ENCODE data around the gene MAMLD1.

The MAMLD1 gene

GRCh38 chrX:150408007-150408406 is 44.9 kb downstream of the MAMLD1 start:
- no peak for DNase-seq

DNA sequence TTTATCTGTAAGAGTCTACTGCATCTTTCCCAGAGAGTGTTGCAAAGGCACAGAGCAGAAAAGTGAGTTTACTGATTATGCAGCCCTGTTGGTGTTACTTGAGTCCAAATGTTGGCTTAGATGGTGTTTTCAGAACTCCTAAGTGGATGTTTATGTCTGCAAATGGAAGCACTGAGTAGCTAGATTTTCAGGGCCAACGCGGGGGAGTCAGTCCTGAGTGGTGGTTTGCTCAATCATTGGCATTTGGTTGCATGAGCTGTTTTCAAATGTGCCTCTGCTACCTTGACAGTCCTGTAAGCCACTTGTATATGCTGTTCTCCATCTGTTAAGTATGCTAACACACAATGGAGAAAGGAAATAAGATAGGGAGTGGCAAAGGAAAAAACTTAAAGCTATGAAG is 45.4 kb downstream of the MAMLD1 start:
- DNase-seq: no peak

DNA sequence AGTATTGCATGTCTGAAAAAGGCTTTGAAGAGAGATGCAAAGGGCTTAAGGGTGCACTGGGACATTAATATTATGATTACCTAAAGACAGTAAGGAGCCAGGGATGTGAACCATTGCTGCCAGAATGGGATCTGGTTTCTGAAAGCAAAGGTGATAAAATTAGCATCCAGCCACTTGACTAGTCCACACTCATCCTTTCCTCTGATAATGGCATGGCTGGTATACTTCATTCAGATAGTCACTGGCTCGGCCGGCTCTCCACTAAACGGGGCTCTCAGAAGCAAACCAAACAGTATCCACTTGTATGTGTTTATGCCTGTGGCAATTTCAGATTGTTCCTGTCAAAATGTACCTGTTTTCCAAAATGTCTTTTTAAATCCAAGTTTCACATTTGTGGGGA is 46.4 kb downstream of the MAMLD1 start:
- DNase-seq: no peak

GRCh38 chrX:150409964-150410363 is 46.8 kb downstream of the MAMLD1 start:
- DNase-seq: no peak

DNA sequence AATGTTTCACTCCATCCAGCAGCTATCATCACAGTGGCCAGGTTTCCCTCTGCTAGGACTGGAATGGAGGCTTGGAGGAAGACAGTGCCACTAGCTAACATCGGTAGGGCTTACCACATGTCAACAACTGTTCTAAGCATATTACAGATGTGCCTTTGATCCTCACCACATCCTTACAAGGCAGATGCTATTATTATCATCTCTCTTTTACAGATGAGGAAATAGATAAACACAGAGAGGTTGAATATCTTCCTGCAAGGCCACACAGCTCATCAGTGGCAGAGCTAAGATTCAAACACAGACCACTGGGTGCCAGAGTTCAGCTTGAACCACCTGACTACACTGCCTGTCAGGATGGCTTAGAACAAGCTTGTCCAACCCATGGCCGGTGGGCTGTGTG is 47.4 kb downstream of the MAMLD1 start:
- no peak for DNase-seq

- no peak for DNase-seq
These were observed 48.5 kb downstream of the MAMLD1 start for GRCh38 chrX:150411656-150412055.

DNA sequence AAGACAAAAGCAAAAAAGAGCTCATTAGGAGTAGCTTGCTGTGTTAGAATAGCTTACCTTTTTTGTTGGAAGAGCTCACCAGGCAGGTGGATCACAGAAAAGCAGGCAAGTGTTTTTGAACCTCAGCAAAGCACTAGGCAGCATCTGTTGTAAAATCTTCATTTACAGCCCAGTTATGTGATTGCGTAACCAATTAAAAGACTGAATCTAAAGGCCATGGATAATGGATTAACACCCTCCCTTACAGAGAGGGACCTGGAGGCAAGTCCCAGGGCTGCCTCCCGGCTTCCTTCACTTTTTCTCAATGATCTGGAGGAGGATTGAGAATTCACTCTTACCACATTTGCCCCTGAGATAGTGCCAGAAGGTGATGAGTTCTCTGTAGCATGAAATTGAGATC is 51.1 kb downstream of the MAMLD1 start:
- peak; percentile 33 for DNase-seq

GRCh38 chrX:150416469-150416868 is 53.4 kb downstream of the MAMLD1 start:
- DNase-seq: no peak

DNA sequence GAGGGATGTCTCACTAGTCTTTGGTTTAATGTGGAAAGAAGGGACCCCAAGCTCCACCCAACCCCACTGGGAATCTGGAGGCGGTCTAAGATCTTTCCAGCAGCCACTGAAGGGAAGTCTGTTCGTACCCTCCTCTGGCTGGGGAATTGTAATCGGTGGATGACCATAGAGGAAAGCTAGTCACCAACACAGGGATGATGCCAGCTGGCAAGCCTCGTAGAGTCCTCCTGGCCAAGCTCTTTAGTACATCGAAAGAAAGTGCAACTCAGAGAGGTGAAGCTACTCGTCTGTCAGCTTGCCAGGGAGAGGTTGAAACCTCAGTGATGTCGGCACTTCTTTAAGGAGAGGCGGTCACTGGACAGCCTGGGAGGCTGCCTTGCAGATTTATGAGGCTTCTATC is 58.7 kb downstream of the MAMLD1 start:
- DNase-seq: no peak

- DNase-seq: peak; percentile 20
These were observed 66.5 kb downstream of the MAMLD1 start for GRCh38 chrX:150429594-150429993.

DNA sequence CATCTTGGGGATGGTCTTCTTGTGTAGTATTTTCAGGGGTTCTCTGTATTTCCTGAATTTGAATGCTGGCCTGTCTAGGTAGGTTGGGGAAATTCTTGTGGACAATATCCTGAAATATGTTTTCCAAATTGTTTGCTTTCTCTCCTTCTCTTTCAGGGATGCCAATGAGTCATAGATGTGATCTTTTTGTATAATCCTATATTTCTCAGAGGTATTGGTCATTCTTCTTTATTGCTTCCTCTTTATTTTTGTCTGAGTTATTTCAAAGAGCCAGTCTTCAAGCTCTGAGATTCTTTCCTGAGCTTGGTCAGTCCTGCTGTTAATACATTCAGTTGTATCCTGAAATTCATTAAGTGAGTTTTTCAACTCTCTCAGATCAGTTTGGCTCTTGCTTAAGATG is 73.1 kb downstream of the MAMLD1 start:
- DNase-seq: no peak

DNA sequence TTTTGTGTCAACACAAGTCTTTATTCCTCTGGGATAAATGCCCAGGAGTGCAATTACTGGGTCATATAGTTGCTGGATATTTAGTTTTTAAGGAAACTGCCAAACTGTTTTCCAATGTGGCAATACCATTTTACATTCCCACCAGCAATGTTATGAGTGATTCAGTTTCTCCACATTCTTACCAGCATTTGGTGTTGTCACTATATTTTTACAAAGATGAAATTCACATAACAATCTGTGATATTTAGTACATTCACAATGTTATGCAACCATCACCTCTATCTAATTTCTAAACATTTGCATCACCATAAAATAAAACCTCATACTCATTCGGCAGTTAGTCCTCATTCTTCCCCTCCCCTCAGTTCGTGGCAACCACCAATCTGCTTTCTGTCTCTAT is 75.0 kb downstream of the MAMLD1 start:
- DNase-seq: no peak

DNA sequence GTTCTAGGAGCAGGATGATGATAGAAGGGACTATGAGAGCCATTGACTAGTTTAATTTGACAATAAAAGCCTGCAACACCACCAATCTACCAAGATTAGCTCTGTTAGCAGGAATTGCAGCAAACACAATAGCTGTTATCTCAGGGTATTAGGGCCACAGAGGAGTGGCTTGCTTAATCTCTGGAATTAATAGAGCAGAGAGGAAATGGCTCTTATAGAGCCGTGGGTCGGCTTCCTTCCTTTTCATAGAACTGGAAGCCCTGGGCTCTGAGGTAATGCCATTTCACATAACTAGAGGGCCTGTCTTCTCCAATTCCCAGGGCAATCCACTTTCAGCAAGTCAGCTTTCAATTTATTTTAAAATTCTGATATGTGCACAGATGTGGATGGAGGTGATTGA is 83.0 kb downstream of the MAMLD1 start:
- DNase-seq: peak; percentile 69

DNA sequence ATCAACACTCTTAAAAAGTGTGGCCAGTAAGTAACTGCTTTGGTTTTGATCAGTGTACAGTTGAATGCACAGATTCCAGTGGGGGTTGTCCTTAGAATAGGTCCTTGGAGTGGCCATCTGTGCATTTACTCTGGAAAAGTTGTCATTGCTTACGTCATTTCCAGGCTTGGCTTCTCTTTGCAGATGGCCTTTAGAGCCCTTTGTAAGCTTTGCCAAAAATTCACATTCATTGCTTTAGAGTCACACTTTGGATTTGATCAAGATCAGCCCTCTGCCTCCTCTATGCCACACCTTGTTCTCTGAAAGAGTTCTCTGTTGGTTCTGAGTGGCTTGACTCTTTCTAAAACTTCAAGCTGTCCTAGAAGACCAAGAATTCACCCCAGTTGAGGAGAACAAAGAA is 83.9 kb downstream of the MAMLD1 start:
- DNase-seq: no peak

GRCh38 chrX:150449313-150449712 is 86.2 kb downstream of the MAMLD1 start:
- DNase-seq: peak; percentile 9

- no peak for DNase-seq
These were observed 87.5 kb downstream of the MAMLD1 start for GRCh38 chrX:150450519-150451177.

DNA sequence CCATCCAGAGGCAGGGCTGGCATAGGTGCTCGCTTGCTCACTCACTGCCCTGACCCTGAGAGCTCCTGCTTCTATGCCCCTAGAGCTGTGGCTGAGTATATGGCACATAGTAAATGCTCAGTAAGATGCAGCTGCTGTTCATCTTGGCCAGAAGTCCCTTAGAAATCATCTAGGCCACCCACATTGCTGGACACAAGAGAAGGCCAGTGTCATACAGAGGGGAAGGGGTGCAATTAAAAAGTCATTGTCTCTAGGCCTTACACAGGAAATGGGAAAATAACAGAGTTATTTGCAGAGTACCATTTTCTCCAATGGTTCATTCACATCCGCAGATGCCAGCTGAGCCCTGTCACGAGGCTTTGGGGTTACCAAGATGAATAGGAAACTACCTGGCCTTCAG is 88.8 kb downstream of the MAMLD1 start:
- no peak for DNase-seq

- no peak for DNase-seq
These were observed 91.0 kb downstream of the MAMLD1 start for GRCh38 chrX:150454083-150454482.

DNA sequence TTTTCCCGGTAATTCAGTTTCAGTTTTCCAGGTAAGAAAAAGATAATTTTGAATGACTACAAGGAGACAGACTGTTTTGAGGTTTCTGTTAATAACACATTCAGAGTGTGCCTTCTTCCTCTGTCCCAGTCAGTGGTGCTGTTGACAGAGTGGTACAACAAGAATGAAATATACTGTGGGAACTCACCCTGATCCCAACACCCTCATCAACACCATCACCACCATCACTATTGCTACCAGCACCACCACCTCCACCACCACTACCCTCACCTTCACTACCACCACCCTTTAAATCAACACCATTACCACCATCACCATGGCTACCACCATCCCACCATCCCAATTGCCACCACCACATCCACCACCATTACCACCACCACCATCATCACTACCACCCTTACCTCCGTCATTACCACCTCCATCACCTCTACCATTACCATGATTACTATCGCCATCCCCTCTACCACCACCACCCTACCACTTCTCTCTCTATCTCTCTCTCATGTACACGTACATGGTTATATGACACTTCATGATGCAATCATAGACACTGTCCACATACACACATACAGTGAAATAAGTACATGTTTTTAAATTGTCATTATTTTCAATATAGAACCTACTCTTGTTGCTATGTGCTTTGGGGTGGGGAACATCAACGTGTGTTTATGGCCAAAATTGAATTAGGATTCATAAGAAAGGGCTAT is 91.5 kb downstream of the MAMLD1 start:
- DNase-seq: no peak

GRCh38 chrX:150455215-150455608 is 92.1 kb downstream of the MAMLD1 start:
- DNase-seq: no peak

DNA sequence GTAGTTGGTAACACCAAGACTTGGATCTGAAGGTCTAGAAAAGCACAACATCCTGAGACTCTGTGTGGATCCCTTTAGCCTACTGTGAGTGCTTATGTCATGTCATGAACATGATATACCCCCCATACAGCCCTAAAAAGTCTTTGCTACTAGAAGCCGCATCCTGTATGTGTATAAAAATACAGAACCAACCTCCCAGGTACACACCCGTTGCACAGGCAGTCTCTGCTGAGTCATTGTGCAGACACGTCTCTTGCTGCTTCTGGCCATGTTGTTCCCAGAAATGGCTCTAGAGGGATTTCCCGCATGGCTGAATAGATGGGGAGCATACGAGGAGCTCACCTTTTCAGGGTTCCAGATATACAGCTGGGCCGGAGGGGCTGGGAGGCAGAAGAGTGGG is 93.3 kb downstream of the MAMLD1 start:
- no peak for DNase-seq

DNA sequence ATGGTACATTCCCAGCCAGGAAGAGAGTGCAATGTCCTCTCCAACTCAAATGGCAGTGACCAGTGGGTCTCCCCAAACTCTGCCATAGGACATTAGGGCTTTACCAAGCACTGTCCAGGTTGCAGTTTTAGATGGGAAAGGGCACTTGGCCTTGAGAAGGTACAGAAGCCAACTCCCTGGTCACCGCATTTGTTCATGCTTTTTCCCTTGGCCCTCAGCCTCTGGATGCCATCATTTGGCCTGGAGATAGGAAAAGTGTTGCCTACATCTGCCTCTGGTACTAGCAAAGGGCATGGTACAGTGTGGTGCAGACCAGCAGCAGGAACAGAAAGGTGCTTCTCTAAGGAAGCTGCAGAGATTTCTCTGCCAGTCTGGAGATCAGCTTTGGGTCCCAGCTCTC is 93.8 kb downstream of the MAMLD1 start:
- no peak for DNase-seq

GRCh38 chrX:150459196-150459595 is 96.1 kb downstream of the MAMLD1 start:
- no peak for DNase-seq

- no peak for DNase-seq
These were observed 96.9 kb downstream of the MAMLD1 start for GRCh38 chrX:150460063-150460462.

DNA sequence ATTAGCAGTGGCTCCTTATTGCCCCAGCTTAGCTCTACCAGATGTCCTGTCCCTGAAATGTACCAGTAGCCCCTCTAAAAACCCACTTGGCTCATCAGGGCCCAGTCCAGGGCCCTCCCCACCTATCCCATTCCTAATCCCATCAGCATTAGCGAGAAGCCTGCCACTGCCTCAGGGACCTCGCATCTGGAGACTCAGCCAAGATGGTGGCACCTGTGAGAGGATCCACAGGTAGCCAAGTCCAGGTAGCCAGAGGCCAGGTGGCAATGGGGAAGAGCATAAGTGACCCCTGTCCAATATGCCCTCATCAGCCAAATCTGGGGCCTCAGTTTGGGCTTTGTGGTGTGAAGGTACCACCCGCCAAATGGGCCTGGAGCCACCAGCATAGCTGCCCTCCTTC is 97.7 kb downstream of the MAMLD1 start:
- DNase-seq: peak; percentile 38
